MM.1S (cell line): ENCODE data around the gene ROBO2.

ENCODE experiments used
- EZH2 ChIP-seq: fragments of 300-600 bp; sonication (generic); optimal IDR thresholded peaks from 2 replicates; pipeline ENCODE3; 2017; ENCODE audit warnings: low read depth, mild to moderate bottlenecking, antibody characterized with exemption, low read length, mixed read lengths
- EZH2phosphoT487 ChIP-seq: fragments of 300-600 bp; sonication (generic); IDR thresholded peaks from 2 replicates; pipeline ENCODE4 v1.6.1; 2018; ENCODE audit warnings: antibody characterized with exemption, low read length
- TF ChIP-seq, protein P1 (sequence below): fragments of 300-600 bp; sonication (generic); IDR thresholded peaks from 2 replicates; pipeline ENCODE4 v1.5.1; 2016; ENCODE audit warnings: antibody characterized with exemption, low read length, mixed read lengths

DNA sequence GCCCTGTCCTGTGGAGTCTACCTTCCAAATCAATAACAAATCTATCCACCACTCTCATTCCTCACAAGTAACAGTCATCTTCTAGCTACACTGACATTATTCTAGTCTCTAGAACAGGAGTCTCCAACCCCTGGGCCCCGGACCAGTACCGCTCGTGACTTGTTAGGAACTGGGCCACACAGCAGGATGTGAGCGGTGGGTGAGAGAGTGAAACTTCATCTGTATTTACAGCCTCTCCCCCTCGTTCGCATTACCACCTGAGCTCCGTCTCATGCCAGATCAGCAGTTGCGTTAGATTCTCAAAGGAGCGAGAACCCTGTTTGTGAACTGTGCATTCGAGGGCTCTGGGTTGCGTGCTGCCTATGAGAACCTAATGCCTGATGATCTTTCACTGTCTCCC, 31.9 kb downstream of the ROBO2 start:
- TF ChIP-seq, protein P1, sequence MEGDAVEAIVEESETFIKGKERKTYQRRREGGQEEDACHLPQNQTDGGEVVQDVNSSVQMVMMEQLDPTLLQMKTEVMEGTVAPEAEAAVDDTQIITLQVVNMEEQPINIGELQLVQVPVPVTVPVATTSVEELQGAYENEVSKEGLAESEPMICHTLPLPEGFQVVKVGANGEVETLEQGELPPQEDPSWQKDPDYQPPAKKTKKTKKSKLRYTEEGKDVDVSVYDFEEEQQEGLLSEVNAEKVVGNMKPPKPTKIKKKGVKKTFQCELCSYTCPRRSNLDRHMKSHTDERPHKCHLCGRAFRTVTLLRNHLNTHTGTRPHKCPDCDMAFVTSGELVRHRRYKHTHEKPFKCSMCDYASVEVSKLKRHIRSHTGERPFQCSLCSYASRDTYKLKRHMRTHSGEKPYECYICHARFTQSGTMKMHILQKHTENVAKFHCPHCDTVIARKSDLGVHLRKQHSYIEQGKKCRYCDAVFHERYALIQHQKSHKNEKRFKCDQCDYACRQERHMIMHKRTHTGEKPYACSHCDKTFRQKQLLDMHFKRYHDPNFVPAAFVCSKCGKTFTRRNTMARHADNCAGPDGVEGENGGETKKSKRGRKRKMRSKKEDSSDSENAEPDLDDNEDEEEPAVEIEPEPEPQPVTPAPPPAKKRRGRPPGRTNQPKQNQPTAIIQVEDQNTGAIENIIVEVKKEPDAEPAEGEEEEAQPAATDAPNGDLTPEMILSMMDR: no peak
- TF ChIP-seq EZH2 (no peak), EZH2phosphoT487 (no peak)
